22Rv1 (cell line): ENCODE measurements around the gene ZBED2.

Experiments
- CTCF ChIP-seq: fragments of 450-650 bp; IDR thresholded peaks from 2 replicates; pipeline ENCODE4 v1.5.1; 2017; ENCODE audit warnings: mild to moderate bottlenecking
- ZFX ChIP-seq: fragments of 450-650 bp; IDR thresholded peaks from 2 replicates; pipeline ENCODE4 v1.6.1; 2017; ENCODE audit warnings: antibody characterized with exemption, borderline replicate concordance

GRCh38 chr3:111596328-111596727 lies 1.2 kb upstream of the ZBED2 start:
- TF ChIP-seq CTCF (no peak), ZFX (no peak)
